Measurements from ENCODE around the gene HARBI1.

DNA sequence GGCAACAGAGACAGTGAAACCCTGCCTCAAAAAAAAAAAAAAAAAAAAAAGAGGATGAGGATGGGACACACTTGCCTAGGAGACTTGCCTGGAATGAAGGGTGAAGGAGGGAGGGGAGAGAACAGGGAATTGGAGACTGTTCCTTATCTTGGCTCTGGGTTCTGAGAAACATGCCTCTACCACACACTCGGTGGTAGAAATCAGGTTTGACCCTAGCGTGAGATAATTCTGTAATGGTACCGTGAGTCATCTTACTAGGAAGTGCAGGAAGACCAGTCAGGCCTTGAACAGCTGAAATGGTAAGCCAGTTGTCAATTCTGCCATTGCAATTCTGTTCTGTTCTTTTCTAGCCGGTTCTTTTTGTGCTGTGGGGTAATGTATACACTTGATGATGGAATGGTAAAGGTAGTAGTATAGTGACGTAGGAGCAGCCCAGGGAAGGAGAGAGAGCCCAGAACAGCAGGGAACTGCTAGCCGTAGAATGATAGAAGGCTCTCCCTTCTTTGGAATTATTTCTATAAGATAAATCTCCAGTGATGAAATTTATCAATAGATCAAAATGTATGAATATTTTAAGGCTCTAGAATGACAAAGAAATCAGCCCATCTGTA lies 19.3 kb downstream of the HARBI1 start:
- TF ChIP-seq POLR2A (IDR thresholded peaks at IDR 0.05): no peak
- TF ChIP-seq, protein P1, sequence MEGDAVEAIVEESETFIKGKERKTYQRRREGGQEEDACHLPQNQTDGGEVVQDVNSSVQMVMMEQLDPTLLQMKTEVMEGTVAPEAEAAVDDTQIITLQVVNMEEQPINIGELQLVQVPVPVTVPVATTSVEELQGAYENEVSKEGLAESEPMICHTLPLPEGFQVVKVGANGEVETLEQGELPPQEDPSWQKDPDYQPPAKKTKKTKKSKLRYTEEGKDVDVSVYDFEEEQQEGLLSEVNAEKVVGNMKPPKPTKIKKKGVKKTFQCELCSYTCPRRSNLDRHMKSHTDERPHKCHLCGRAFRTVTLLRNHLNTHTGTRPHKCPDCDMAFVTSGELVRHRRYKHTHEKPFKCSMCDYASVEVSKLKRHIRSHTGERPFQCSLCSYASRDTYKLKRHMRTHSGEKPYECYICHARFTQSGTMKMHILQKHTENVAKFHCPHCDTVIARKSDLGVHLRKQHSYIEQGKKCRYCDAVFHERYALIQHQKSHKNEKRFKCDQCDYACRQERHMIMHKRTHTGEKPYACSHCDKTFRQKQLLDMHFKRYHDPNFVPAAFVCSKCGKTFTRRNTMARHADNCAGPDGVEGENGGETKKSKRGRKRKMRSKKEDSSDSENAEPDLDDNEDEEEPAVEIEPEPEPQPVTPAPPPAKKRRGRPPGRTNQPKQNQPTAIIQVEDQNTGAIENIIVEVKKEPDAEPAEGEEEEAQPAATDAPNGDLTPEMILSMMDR (IDR thresholded peaks at IDR 0.05): no peak
